HCT116 (cell line): ENCODE measurements around the gene IL22RA1.

Experiments
- CTCF ChIP-seq, 3 experiments: fragments of 200-600 bp in 1 of 3; sonication (generic) in 1 of 3; IDR thresholded peaks in 2 of 3; conservative IDR thresholded peaks in 1 of 3; 2 replicates each; pipeline ENCODE4 v1.5.1; 2012 to 2017; ENCODE audit warnings: low read depth in 2 of 3, low read length in 2 of 3, antibody characterized with exemption in 1 of 3, borderline replicate concordance in 1 of 3, control low read depth in 1 of 3, mild to moderate bottlenecking in 1 of 3, mixed read lengths in 1 of 3, mixed run types in 1 of 3, moderate library complexity in 1 of 3; ENCODE audit not compliant: insufficient read depth in 1 of 3
- POLR2A ChIP-seq: IDR thresholded peaks from 2 replicates; pipeline ENCODE4 v1.7.0; 2011; ENCODE audit warnings: borderline replicate concordance; ENCODE audit not compliant: insufficient read depth, insufficient read length; ENCODE audit errors: extremely low read depth
- POLR2AphosphoS5 ChIP-seq: IDR thresholded peaks from 2 replicates; pipeline ENCODE4 v1.6.1; 2011; ENCODE audit warnings: mild to moderate bottlenecking, low read depth, low read length, moderate library complexity
- REST ChIP-seq: IDR thresholded peaks from 2 replicates; pipeline ENCODE4 v1.6.1; 2012; ENCODE audit warnings: low read depth
- SRF ChIP-seq: IDR thresholded peaks from 2 replicates; pipeline ENCODE4 v1.6.1; 2012; ENCODE audit warnings: low read depth
- ZFX ChIP-seq: fragments of 450-650 bp; IDR thresholded peaks from 2 replicates; pipeline ENCODE4 v1.6.1; 2017
- ZNF274 ChIP-seq: fragments of 200-500 bp; sonication (Bioruptor generic); IDR thresholded peaks from 2 replicates; pipeline ENCODE4 v1.6.1; 2014; ENCODE audit warnings: mild to moderate bottlenecking, low read depth, low read length, inconsistent platforms
- TF ChIP-seq, protein P1 (sequence below): IDR thresholded peaks from 2 replicates; pipeline ENCODE4 v1.6.1; 2012

DNA sequence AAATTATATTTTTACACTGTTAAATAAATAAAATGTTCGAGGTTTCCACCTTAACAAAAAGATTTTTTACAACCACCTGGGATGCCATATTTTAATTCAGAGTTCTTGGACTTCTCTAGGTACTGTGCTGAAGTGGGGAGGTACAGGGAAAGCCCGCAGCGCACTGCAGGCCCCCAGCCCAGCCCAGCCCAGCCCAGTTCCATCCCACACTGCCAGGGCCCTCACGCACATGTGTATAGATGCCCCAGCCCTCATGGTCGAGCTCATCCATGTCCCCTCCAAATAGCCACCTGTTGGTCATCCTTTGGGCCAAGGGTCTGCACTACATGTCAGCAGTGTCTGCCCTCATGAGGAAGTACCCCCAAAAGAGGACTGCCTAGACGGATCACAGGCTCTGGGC is 19.3 kb downstream of the IL22RA1 start:
- TF ChIP-seq SRF (no peak), REST (no peak), POLR2AphosphoS5 (no peak), POLR2A (no peak), CTCF (IDR thresholded peaks at IDR 0.05 in 2 of 3, conservative IDR thresholded peaks at IDR 0.05 in 1 of 3; ENCODE audit: borderline replicate concordance in 1 of 3, insufficient read depth in 1 of 3, low read depth in 2 of 3, low read length in 2 of 3) (no peak), ZFX (no peak), ZNF274 (no peak)
- TF ChIP-seq, protein P1, sequence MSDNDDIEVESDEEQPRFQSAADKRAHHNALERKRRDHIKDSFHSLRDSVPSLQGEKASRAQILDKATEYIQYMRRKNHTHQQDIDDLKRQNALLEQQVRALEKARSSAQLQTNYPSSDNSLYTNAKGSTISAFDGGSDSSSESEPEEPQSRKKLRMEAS = no peak
